Endothelial cell of umbilical vein (primary cell): Measurements from ENCODE around the gene ELK3. TPM values are rescaled to one million over a fixed set of nuclear protein-coding genes. Genes with fewer than 3 reads are reported as not detected.

Experiments used
- BruUV-seq: library from RNA; stranded (reverse); fragments of 400-500 nt; replicated peaks from 2 replicates; lab custom pipeline; 2021; lab: Mats Ljungman, UMichigan
- CTCF ChIA-PET: fragments of 300-600, 350-600 bp; sonication (Branson Sonifier 250); formaldehyde crosslinking; loops from one replicate; lab custom pipeline; 2021; ENCODE audit warnings: antibody characterized with exemption, inconsistent platforms; lab: Charles Lee
- POLR2A ChIA-PET: fragments of 300-600, 350-600 bp; sonication (Branson Sonifier 250); formaldehyde crosslinking; loops from one replicate; lab custom pipeline; 2021; ENCODE audit warnings: antibody characterized with exemption, inconsistent platforms; lab: Charles Lee
- DNase-seq: peaks from one replicate; pipeline ENCODE4 v3.0.0-alpha.2; 2011; ENCODE audit warnings: low read depth, low spot score
- FAIRE-seq: peaks from 2 replicates; lab custom pipeline; 2011; peaks lifted over from hg19 to GRCh38; lab: Jason Lieb, UNC
- H2AFZ ChIP-seq: 2 replicates; pipeline ENCODE4 v1.6.0; 2012; ENCODE audit warnings: low read depth, low read length, control low read depth, inconsistent platforms
- H3K27ac ChIP-seq: 2 replicates; pipeline ENCODE4 v1.5.1; 2011; ENCODE audit warnings: low read depth, mild to moderate bottlenecking, control low read depth, low read length, moderate library complexity; ENCODE audit not compliant: insufficient read depth
- H3K27me3 ChIP-seq, 2 experiments: 2 replicates each; pipeline versions ENCODE4 v1.6.0 to v1.6.1; 2011; ENCODE audit warnings: low read length in 2 of 2, mixed read lengths in 1 of 2; ENCODE audit not compliant: control insufficient read depth in 2 of 2, insufficient read depth in 2 of 2
- H3K36me3 ChIP-seq, 2 experiments: 2 replicates in 1 of 2; 3 replicates in 1 of 2; pipeline ENCODE4 v1.5.1; 2011; ENCODE audit warnings: low read length in 2 of 2, mild to moderate bottlenecking in 1 of 2, moderate library complexity in 1 of 2; ENCODE audit not compliant: control insufficient read depth in 2 of 2, insufficient read depth in 2 of 2; ENCODE audit errors: extremely low read depth in 1 of 2
- H3K4me1 ChIP-seq: 3 replicates; pipeline ENCODE4 v1.5.1; 2011; ENCODE audit warnings: mild to moderate bottlenecking, low read length; ENCODE audit not compliant: control insufficient read depth, insufficient read depth; ENCODE audit errors: extremely low read depth
- H3K4me2 ChIP-seq: 2 replicates; pipeline ENCODE4 v1.6.1; 2011; ENCODE audit warnings: low read length, control low read depth, mixed read lengths; ENCODE audit not compliant: insufficient read depth
- H3K4me3 ChIP-seq, 3 experiments: fragments of 200-600 bp in 1 of 3; sonication (generic), shearing (Covaris generic) in 1 of 3; replicated peaks in 1 of 3; 2 replicates each; pipeline ENCODE4 v1.5.1; 2011 to 2016; ENCODE audit warnings: control low read depth in 3 of 3, low read length in 3 of 3, mild to moderate bottlenecking in 2 of 3, inconsistent platforms in 1 of 3, low read depth in 1 of 3, moderate library complexity in 1 of 3; ENCODE audit not compliant: insufficient read depth in 1 of 3
- H3K79me2 ChIP-seq: 2 replicates; pipeline ENCODE4 v1.6.0; 2012; ENCODE audit warnings: low read length, inconsistent platforms; ENCODE audit not compliant: control insufficient read depth, insufficient read depth
- H3K9ac ChIP-seq: replicated peaks from 2 replicates; pipeline ENCODE3; 2011; ENCODE audit warnings: low read length, control low read depth; ENCODE audit not compliant: insufficient read depth; ENCODE audit errors: extremely low read depth
- H3K9me1 ChIP-seq: replicated peaks from 3 replicates; pipeline ENCODE4 v1.6.0; 2011; ENCODE audit warnings: mild to moderate bottlenecking, low read length; ENCODE audit not compliant: control insufficient read depth, insufficient read depth; ENCODE audit errors: extremely low read depth
- H3K9me3 ChIP-seq: replicated peaks from 2 replicates; pipeline ENCODE4 v1.5.1; 2012; ENCODE audit warnings: low read length, inconsistent platforms; ENCODE audit not compliant: control insufficient read depth, insufficient read depth
- H4K20me1 ChIP-seq: replicated peaks from 2 replicates; pipeline ENCODE3; 2011; ENCODE audit warnings: mild to moderate bottlenecking, low read length; ENCODE audit not compliant: control insufficient read depth, insufficient read depth; ENCODE audit errors: extremely low read depth
- EZH2 ChIP-seq: IDR thresholded peaks from 2 replicates; pipeline ENCODE4 v1.6.1; 2012; ENCODE audit warnings: borderline replicate concordance, low read depth, mild to moderate bottlenecking, moderate library complexity, low read length, inconsistent platforms; ENCODE audit not compliant: severe bottlenecking
- FOS ChIP-seq: IDR thresholded peaks from 2 replicates; pipeline ENCODE4 v1.6.1; 2011; ENCODE audit warnings: mild to moderate bottlenecking, low read length, moderate library complexity, borderline replicate concordance; ENCODE audit not compliant: insufficient read depth
- GATA2 ChIP-seq: IDR thresholded peaks from 2 replicates; pipeline ENCODE4 v1.7.0; 2011; ENCODE audit warnings: low read depth, mild to moderate bottlenecking, moderate library complexity, mixed read lengths, low read length; ENCODE audit not compliant: insufficient read length, insufficient read depth
- JUN ChIP-seq: IDR thresholded peaks from 2 replicates; pipeline ENCODE4 v1.6.1; 2011; ENCODE audit warnings: borderline replicate concordance, low read depth; ENCODE audit not compliant: insufficient read length, insufficient read depth
- MAX ChIP-seq: IDR thresholded peaks from 2 replicates; pipeline ENCODE4 v1.6.1; 2011; ENCODE audit not compliant: insufficient read depth, insufficient read length
- MYC ChIP-seq: IDR thresholded peaks from one replicate; pipeline ENCODE4 v1.6.1; 2011; ENCODE audit warnings: mild to moderate bottlenecking, low read depth, low read length
- POLR2A ChIP-seq: IDR thresholded peaks from 2 replicates; pipeline ENCODE4 v1.6.1; 2012; ENCODE audit warnings: low read depth, mild to moderate bottlenecking, control low read depth, low read length
- POLR2AphosphoS5 ChIP-seq: IDR thresholded peaks from 2 replicates; pipeline ENCODE4 v1.6.1; 2012; ENCODE audit warnings: low read depth, mild to moderate bottlenecking, control low read depth, low read length, moderate library complexity; ENCODE audit not compliant: insufficient read depth
- dilution Hi-C: fragments of 300-500 bp; cut with MboI; formaldehyde crosslinking; loops from one replicate; pipeline ENCODE4 v1.15.0; 2019; ENCODE audit warnings: low sequenced_read_pairs; ENCODE audit not compliant: extremely low pct_ligation_motif_present
- intact Hi-C: fragments of 100-400 bp; cut with micrococcal nuclease; formaldehyde crosslinking; loops from one replicate; pipeline ENCODE4 v1.10.0; 2022
- polyA plus RNA-seq, 4 experiments: library from polyadenylated mRNA; depleted of rRNA in 3 of 4; stranded (reverse) in 3 of 4; unstranded in 1 of 4; fragments of >200 nt; gene quantifications; 2 replicates each; pipeline versions ENCODE4 v1.2.1 to v1.2.3, GENCODE V29; 2011 to 2012; ENCODE audit warnings: missing spikeins in 1 of 4
- total RNA-seq: library from RNA; stranded (reverse); gene quantifications from 2 replicates; pipeline ENCODE4 v1.2.3, GENCODE V29; 2021
- TF ChIP-seq, protein P1 (sequence below), 2 donors: IDR thresholded peaks; 1 replicate in 1 of 2; 2 replicates in 1 of 2; pipeline ENCODE4 v1.5.1; 2011; ENCODE audit warnings: low read length in 2 of 2, mild to moderate bottlenecking in 2 of 2, moderate library complexity in 2 of 2, control low read depth in 1 of 2, inconsistent platforms in 1 of 2, low read depth in 1 of 2; ENCODE audit not compliant: insufficient read depth in 1 of 2; ENCODE audit errors: extremely low read depth in 1 of 2

The ELK3 gene
- total and polyA plus RNA-seq, 2 donors (not counting 3 experiments of a cell fraction or from before 2014, with no cell fraction given), result 64.8 to 132 TPM

DNA sequence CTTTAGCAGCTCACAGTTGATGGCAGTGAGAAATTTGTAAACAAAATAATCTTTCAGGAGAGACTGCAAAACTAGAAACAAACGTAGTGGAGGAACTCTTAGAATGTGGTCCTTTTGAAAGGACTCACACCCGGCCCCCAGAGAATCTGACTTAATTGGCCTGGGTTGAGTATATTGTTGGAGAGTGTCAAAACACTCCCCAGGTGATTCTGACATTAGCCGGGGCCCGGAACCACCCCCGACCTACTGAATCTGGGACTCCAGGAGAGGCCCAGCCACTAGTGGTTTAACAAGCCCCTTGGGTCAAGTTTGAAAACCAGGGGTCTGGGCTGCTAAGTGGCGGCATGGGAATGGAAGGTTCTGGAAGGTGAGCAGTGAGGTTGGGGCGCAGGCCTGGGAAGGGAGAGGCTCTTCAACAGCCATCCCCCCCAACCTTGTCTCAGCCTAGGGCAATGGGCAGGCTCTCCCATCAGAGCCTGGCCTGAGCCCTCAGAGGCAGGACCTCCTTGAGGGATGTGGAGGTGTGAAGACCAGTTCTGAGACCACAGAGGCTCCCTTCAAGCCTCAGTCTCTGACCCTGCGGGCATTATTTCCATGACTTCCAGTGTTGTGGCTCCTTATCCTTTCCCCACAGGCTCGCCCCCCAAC is 1.1 kb upstream of the ELK3 start:
- Histone ChIP-seq H3K27me3 (no peaks in the 10 kb centered on the region), H3K27ac (no peak overlapping the region), H3K36me3 (no peaks in the 10 kb centered on the region), H3K9me1 (no peaks in the 10 kb centered on the region), H2AFZ (no peak overlapping the region), H3K4me3 (no peak overlapping the region), H3K4me1 (peaks cover 20% of the 10 kb centered on the region), H3K9me3 (no peaks in the 10 kb centered on the region), H3K79me2 (peaks cover 30% of the 10 kb centered on the region), H3K4me2 (no peak overlapping the region), H3K9ac (no peak overlapping the region), H4K20me1 (no peaks in the 10 kb centered on the region)
- ChIA-PET CTCF (interaction anchor here (1.0 to 1.7 kb wide), 2 partner anchors 16 to 19 kb away, joined by 4 read pairs; no protein-coding TSS in a partner anchor), POLR2A (no interaction called here)
- intact Hi-C loops (no loop called here), dilution Hi-C loops (no loop called here)
- BruUV-seq, result no TSS peak
- TF ChIP-seq MYC, result no peak
- no peak for TF ChIP-seq FOS
- TF ChIP-seq POLR2AphosphoS5, result no peak
- no peak for TF ChIP-seq EZH2
- no peak for TF ChIP-seq GATA2
- TF ChIP-seq, protein P1, sequence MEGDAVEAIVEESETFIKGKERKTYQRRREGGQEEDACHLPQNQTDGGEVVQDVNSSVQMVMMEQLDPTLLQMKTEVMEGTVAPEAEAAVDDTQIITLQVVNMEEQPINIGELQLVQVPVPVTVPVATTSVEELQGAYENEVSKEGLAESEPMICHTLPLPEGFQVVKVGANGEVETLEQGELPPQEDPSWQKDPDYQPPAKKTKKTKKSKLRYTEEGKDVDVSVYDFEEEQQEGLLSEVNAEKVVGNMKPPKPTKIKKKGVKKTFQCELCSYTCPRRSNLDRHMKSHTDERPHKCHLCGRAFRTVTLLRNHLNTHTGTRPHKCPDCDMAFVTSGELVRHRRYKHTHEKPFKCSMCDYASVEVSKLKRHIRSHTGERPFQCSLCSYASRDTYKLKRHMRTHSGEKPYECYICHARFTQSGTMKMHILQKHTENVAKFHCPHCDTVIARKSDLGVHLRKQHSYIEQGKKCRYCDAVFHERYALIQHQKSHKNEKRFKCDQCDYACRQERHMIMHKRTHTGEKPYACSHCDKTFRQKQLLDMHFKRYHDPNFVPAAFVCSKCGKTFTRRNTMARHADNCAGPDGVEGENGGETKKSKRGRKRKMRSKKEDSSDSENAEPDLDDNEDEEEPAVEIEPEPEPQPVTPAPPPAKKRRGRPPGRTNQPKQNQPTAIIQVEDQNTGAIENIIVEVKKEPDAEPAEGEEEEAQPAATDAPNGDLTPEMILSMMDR (IDR thresholded peaks at IDR 0.05; ENCODE audit: extremely low read depth in 1 of 2, insufficient read depth in 1 of 2, low read depth in 1 of 2, low read length in 2 of 2), result no peak
- TF ChIP-seq POLR2A, result no peak
- TF ChIP-seq MAX, result no peak
- TF ChIP-seq JUN, result no peak
- FAIRE-seq, result no peak
- no peak for DNase-seq
